Astrocyte (in vitro differentiated cells and primary cell): ENCODE data around the gene TRIM74. TPM values are rescaled to one million over a fixed set of nuclear protein-coding genes. Genes with fewer than 3 reads are reported as not detected.

ENCODE experiments used
- DNase-seq: peaks from one replicate; pipeline ENCODE4 v3.0.0-alpha.2; 2010; ENCODE audit warnings: low read depth
- FAIRE-seq: peaks from 2 replicates; lab custom pipeline; 2011; peaks lifted over from hg19 to GRCh38; lab: Jason Lieb, UNC
- H2AFZ ChIP-seq: 2 replicates; pipeline ENCODE4 v1.6.0; 2012; ENCODE audit warnings: low read depth, low read length, inconsistent platforms
- H3K27ac ChIP-seq: 2 replicates; pipeline ENCODE4 v1.5.1; 2011; ENCODE audit warnings: low read depth, low read length, inconsistent platforms
- H3K27me3 ChIP-seq: 2 replicates; pipeline ENCODE4 v1.6.0; 2011; ENCODE audit warnings: low read length, inconsistent platforms; ENCODE audit not compliant: insufficient read depth
- H3K36me3 ChIP-seq: 2 replicates; pipeline ENCODE4 v1.5.1; 2011; ENCODE audit warnings: low read length, inconsistent platforms; ENCODE audit not compliant: insufficient read depth
- H3K4me1 ChIP-seq: 2 replicates; pipeline ENCODE4 v1.5.1; 2011; ENCODE audit warnings: low read length, inconsistent platforms; ENCODE audit not compliant: insufficient read depth
- H3K4me2 ChIP-seq: 2 replicates; pipeline ENCODE4 v1.6.0; 2012; ENCODE audit warnings: low read length, inconsistent platforms
- H3K4me3 ChIP-seq: 2 replicates; pipeline ENCODE4 v1.5.1; 2011; ENCODE audit warnings: low read depth, mild to moderate bottlenecking, low read length, inconsistent platforms; ENCODE audit not compliant: insufficient read depth
- H3K79me2 ChIP-seq: 2 replicates; pipeline ENCODE4 v1.6.0; 2012; ENCODE audit warnings: mild to moderate bottlenecking, low read length, inconsistent platforms; ENCODE audit not compliant: insufficient read depth
- H3K9ac ChIP-seq: 2 replicates; pipeline ENCODE4 v1.6.0; 2012; ENCODE audit warnings: mild to moderate bottlenecking, low read length, inconsistent platforms
- H3K9me3 ChIP-seq: 2 replicates; pipeline ENCODE4 v1.5.1; 2012; ENCODE audit warnings: low read depth, mild to moderate bottlenecking, low read length, inconsistent platforms; ENCODE audit not compliant: insufficient read depth
- H4K20me1 ChIP-seq: 2 replicates; pipeline ENCODE4 v1.6.0; 2012; ENCODE audit warnings: low read length, inconsistent platforms; ENCODE audit not compliant: insufficient read depth
- H3K27ac Mint-ChIP-seq: one replicate; pipeline ENCODE4 v1.8.0; 2021; ENCODE audit warnings: mild to moderate bottlenecking, mixed read lengths; ENCODE audit not compliant: unreplicated experiment
- H3K27me3 Mint-ChIP-seq: one replicate; pipeline ENCODE4 v1.8.0; 2021; ENCODE audit warnings: low read depth, mixed read lengths; ENCODE audit not compliant: unreplicated experiment
- H3K36me3 Mint-ChIP-seq: one replicate; pipeline ENCODE4 v1.8.0; 2021; ENCODE audit warnings: low read depth, mixed read lengths; ENCODE audit not compliant: unreplicated experiment
- H3K4me1 Mint-ChIP-seq: one replicate; pipeline ENCODE4 v1.8.0; 2021; ENCODE audit warnings: low read depth, mixed read lengths; ENCODE audit not compliant: unreplicated experiment
- H3K4me3 Mint-ChIP-seq: one replicate; pipeline ENCODE4 v1.8.0; 2021; ENCODE audit warnings: mild to moderate bottlenecking, moderate library complexity, mixed read lengths; ENCODE audit not compliant: unreplicated experiment
- H3K9me3 Mint-ChIP-seq: one replicate; pipeline ENCODE4 v1.8.0; 2021; ENCODE audit warnings: mild to moderate bottlenecking, mixed read lengths; ENCODE audit not compliant: unreplicated experiment
- EZH2 ChIP-seq: IDR thresholded peaks from 2 replicates; pipeline ENCODE4 v1.6.1; 2012; ENCODE audit warnings: mild to moderate bottlenecking, low read length, inconsistent platforms; ENCODE audit not compliant: insufficient read depth
- total RNA-seq: library from RNA; stranded (reverse); gene quantifications from 2 replicates; pipeline ENCODE4 v1.2.1, GENCODE V29; 2021
- TF ChIP-seq, protein P1 (sequence below): IDR thresholded peaks from 2 replicates; pipeline ENCODE4 v1.5.1; 2011; ENCODE audit warnings: low read depth, mild to moderate bottlenecking, inconsistent platforms, low read length, moderate library complexity; ENCODE audit not compliant: insufficient read depth

The TRIM74 gene
- total RNA-seq, 1 donor from 2014 or later = 0.91 TPM

DNA sequence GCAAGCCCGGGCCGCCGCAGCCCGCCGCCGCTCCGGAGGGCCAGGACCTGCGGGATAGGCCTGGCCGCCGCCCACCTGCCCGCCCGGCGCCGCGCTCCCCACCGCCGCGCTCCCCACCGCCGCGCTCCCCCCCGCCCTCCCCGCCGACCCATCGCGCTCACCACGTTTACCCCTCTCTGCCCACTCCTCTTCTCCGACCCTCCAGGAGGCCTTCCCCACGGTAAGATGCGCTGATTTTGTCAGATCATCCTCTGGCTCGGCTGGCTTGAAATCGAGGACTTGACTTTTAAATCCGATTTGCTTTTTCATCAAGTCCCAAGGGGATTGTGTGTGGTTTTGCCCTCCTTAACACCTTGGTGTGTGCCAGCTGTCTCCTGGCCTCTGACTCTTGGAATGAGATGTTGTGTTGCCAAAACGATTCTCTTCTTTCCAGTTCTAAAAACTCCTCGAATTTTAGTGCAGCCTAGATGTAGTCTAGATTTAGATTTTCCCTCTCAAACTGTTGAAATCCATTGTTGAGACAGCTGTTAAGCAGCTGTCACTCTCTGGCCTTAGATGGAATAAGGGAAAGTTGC is 43.6 kb downstream of the TRIM74 start:
- peaks cover 14% of the 10 kb centered on the region for H3K36me3 Mint-ChIP-seq
- peak overlapping the region; percentile 95 for H3K4me2 ChIP-seq
- H3K79me2 ChIP-seq = peaks cover 64% of the 10 kb centered on the region
- H3K4me3 Mint-ChIP-seq = peak overlapping the region; percentile 94
- H3K9me3 ChIP-seq = no peaks in the 10 kb centered on the region
- no peak for TF ChIP-seq EZH2
- TF ChIP-seq, protein P1, sequence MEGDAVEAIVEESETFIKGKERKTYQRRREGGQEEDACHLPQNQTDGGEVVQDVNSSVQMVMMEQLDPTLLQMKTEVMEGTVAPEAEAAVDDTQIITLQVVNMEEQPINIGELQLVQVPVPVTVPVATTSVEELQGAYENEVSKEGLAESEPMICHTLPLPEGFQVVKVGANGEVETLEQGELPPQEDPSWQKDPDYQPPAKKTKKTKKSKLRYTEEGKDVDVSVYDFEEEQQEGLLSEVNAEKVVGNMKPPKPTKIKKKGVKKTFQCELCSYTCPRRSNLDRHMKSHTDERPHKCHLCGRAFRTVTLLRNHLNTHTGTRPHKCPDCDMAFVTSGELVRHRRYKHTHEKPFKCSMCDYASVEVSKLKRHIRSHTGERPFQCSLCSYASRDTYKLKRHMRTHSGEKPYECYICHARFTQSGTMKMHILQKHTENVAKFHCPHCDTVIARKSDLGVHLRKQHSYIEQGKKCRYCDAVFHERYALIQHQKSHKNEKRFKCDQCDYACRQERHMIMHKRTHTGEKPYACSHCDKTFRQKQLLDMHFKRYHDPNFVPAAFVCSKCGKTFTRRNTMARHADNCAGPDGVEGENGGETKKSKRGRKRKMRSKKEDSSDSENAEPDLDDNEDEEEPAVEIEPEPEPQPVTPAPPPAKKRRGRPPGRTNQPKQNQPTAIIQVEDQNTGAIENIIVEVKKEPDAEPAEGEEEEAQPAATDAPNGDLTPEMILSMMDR = no peak
- peak overlapping the region; percentile 99 for H3K27ac Mint-ChIP-seq
- H3K27me3 ChIP-seq = no peaks in the 10 kb centered on the region
- H3K4me1 ChIP-seq = peaks cover 13% of the 10 kb centered on the region
- FAIRE-seq = no peak
- no peaks in the 10 kb centered on the region for H3K27me3 Mint-ChIP-seq
- no peak overlapping the region for H2AFZ ChIP-seq
- H3K36me3 ChIP-seq = peaks cover 28% of the 10 kb centered on the region
- H4K20me1 ChIP-seq = peaks cover 27% of the 10 kb centered on the region
- H3K27ac ChIP-seq = peak overlapping the region; percentile 94
- peak overlapping the region; percentile 100 for H3K9ac ChIP-seq
- no peak for DNase-seq
- H3K4me3 ChIP-seq = peak overlapping the region; percentile 96
- H3K9me3 Mint-ChIP-seq = no peaks in the 10 kb centered on the region
- H3K4me1 Mint-ChIP-seq = peaks cover 8% of the 10 kb centered on the region

DNA sequence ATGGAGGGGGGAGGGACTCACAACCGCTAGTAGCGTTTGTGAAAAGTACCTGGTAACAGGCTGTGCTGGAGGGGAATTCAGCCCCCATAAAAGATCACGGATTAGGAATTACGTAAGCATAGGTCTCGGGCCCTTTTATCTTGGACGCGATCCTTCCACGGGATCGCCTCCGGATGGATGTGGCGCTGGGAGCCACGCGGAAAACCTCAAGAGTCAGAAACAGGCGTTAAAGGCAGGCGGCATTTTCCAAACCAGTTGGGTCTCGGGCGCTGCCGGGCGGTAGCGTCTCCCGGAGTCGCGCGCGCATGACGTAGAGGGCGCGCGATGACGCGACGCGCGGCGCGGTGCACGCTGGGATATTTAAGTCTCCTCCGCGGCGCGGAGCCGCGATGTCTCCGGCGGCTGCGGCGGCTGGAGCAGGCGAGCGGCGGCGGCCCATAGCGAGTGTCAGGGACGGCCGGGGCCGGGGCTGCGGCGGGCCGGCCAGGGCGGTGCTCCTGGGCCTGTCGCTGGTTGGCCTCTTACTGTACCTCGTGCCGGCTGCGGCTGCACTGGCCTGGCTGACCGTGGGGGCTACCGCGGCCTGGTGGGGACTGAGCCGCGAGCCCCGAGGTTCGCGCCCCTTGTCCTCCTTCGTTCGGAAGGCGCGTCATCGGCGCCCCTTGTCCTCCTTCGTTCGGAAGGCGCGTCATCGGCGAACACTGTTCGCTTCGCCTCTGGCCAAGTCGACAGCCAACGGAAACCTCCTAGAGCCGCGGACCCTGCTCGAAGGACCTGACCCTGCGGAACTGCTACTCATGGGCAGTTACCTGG is 44.3 kb downstream of the TRIM74 start, which contains the start of gene POM121:
Gene POM121 (plus strand): TSS at position 363 of the 813 bp plus-strand sequence. CDS start 27 bp downstream, at position 390.
- H3K27ac Mint-ChIP-seq = peak within 1 kb of the TSS; percentile 100

More for the DNA sequence above, 44.3 kb downstream of the TRIM74 start, which contains the start of gene POM121:
- Mint-ChIP-seq H3K36me3 (peaks cover 14% of the 10 kb centered on the region), H3K4me3 (peak within 1 kb of the TSS; percentile 99), H3K9me3 (no peaks in the 10 kb centered on the region), H3K27me3 (no peaks in the 10 kb centered on the region), H3K4me1 (peaks cover 9% of the 10 kb centered on the region)
- DNase-seq (peak; percentile 68), FAIRE-seq (no peak)
- peaks cover 13% of the 10 kb centered on the region for H3K4me1 ChIP-seq
- H3K27me3 ChIP-seq = no peaks in the 10 kb centered on the region
- H3K27ac ChIP-seq = peak within 1 kb of the TSS; percentile 94
- no peaks in the 10 kb centered on the region for H3K9me3 ChIP-seq
- H3K36me3 ChIP-seq = peaks cover 22% of the 10 kb centered on the region
- peak within 1 kb of the TSS; percentile 89 for H2AFZ ChIP-seq
- TF ChIP-seq EZH2 = no peak
- TF ChIP-seq, protein P1 = no peak
- H3K79me2 ChIP-seq = peaks cover 67% of the 10 kb centered on the region
- peak within 1 kb of the TSS; percentile 96 for H3K4me3 ChIP-seq
- H3K9ac ChIP-seq = peak within 1 kb of the TSS; percentile 100
- H3K4me2 ChIP-seq = peak within 1 kb of the TSS; percentile 95
- peaks cover 30% of the 10 kb centered on the region for H4K20me1 ChIP-seq
